ENCODE data around the gene WDR86. TPM values are rescaled to one million over a fixed set of nuclear protein-coding genes. Genes with fewer than 3 reads are reported as not detected.

The WDR86 gene, protein sequence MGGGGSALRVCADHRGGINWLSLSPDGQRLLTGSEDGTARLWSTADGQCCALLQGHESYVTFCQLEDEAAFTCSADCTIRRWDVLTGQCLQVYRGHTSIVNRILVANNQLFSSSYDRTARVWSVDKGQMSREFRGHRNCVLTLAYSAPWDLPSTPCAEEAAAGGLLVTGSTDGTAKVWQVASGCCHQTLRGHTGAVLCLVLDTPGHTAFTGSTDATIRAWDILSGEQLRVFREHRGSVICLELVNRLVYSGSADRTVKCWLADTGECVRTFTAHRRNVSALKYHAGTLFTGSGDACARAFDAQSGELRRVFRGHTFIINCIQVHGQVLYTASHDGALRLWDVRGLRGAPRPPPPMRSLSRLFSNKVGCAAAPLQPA
- 0.13 to 0.23 TPM (median 0.18 TPM) in 3 of 5 replicates, not detected in the others for total RNA-seq (2022; extraction: Qiagen RNA extraction; ENCODE audit: low read depth)

DNA sequence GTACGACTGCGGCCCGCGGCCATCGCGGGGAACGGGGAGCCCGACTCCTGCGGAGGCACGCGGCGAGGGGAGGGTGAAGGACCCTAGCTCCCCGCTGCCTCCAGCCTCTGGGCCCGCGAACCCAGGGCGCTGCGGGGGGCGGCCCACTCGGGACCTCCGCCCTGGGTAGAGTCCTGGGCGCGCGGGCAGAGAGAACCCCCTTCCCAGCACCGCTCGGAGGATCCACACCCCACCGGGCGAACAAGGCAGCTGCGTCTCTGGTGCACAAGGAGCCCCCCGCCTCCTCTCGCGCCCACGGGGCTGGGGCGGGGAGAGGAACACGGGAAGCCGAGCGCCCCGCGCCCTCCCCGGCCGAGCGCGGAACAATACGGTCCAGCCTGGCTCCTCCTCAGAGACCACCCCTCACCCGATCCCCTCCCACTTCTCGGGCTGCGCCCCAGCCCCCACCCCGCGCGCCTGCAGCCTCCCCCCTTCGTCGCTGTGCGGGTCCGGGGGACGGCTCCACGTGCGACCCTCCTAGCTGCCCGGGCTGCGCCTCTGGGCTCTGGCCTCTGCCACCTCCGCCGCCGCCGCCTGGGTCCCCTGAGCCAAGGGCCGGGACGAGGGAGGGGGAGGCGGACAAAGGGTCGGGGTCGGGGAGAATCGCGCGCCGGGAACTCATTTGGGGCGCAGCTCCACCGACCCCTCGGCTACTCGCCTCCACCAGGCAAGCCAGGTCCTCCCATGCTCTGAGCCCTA, at the start of gene WDR86:
WDR86 (minus strand) TSS at position 372 of the 738 bp plus-strand sequence. CDS start 449 bp downstream, outside the sequence.

DNA sequence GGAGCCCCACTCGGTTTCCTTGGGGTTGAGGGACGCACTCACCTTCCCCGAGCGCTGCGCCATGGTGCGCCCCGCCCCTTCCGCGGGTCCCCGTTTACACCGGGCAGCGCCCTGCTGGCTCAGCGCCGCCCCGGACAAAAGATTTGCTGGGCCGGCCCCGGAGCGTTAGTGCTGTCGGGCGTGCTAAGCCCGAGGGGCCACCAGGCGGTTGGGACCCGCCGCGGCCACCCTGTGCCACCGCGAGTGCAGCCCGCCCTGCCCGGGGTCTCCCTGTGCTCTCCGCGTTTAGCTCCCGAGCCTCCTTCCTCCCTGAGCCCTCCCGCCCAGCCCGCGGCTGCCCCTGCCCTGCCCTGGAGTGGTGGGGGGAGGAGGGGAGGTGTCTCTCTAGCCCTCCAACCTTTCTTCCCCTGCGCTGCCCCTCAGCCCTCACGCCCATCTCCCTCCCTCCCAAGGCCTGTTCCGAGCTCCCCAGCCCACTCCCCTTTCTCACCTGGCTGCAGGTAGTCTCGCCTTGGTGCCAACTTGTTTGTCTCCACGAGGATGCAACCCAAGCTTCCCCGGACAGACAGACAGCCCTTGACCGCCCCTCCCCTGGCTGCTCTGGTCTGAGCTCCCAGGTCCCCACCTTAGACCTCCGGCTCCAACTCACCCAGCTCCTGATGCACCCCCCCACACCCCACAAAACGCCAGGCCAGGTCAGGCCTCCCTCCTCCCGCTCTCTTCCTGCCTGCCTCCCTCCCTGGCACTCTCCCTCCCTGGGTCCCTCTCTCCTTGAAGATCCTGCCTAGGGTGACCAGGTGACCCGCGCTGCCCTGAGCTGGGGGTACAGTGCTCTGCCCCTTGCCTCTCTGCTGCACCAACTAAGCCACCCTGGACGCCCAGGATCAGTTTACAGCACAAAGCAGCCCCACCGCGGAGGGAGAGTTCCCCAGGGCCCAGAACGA, 30.3 kb upstream of the WDR86 start, which contains the start of gene CRYGN:
CRYGN (minus strand) TSS at position 287 of the 944 bp plus-strand sequence; CDS start at position 63, 224 bp downstream.

DNA sequence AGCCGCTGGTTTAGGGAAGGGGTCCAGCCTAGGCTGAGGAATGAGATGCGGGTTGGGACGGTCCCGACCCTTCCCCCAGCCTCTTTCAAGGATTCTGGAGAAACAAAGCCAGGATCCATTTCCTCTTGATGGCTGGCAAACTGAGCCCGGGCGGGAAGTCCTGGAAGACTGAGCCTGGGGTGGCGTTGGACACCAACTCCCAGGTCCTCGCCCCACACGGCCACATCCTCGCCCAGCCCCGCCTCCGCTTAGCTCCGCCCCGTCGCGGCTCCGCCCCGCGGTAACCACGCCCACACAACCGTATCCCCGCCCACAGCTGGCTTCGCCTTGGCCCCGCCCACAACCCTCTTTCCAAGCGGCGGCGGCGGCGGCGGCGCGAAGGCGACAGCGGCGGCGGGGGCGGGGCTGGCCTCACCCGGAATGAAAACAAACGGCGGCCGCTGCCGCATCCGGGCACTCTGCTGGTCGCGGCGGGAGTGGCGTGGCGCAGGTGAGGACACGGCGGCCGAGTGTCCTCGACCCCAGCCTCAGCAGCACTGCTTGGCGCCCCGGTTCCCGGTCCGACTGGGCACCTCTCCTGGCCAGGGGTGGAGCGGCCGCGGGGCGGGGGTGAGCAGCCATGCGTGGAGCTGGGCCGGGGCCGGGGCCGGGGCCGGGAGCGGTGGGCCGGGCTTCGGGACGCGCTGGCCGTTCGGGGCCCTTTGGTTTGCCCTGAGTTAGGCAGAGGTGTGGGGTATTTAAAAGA, 68.3 kb downstream of the WDR86 start, which contains the start of gene NUB1:
NUB1 (plus strand) TSS at position 456 of the 745 bp plus-strand sequence. CDS start 3,538 bp downstream, outside the sequence.

Other genes starting within 250 kb of the WDR86 start
- gene GBX1, start 242.3 kb downstream of the WDR86 start, total RNA-seq (2022; extraction: Qiagen RNA extraction; ENCODE audit: low read depth), result 0.23 TPM in 1 of 5 replicates, not detected in the others
- gene ASB10, start 222.8 kb downstream of the WDR86 start, total RNA-seq (2022; extraction: Qiagen RNA extraction; ENCODE audit: low read depth), result not detected in 5 replicates
- not detected in 5 replicates for gene H2BK1, start 199.6 kb downstream of the WDR86 start, total RNA-seq (2022; extraction: Qiagen RNA extraction; ENCODE audit: low read depth)
- 49.7 to 70.8 TPM (median 65.5 TPM) in 5 replicates for gene ABCF2, start 182.8 kb downstream of the WDR86 start, total RNA-seq (2022; extraction: Qiagen RNA extraction; ENCODE audit: low read depth)
- gene CHPF2, start 177.6 kb downstream of the WDR86 start, total RNA-seq (2022; extraction: Qiagen RNA extraction; ENCODE audit: low read depth), result 29.8 to 50.8 TPM (median 45.0 TPM) in 5 replicates
- 8.0 to 11.8 TPM (median 10.5 TPM) in 5 replicates for gene SMARCD3, start 161.3 kb downstream of the WDR86 start, total RNA-seq (2022; extraction: Qiagen RNA extraction; ENCODE audit: low read depth)
- 38.6 to 67.8 TPM (median 39.0 TPM) in 5 replicates for gene NUB1, start 68.2 kb downstream of the WDR86 start, total RNA-seq (2022; extraction: Qiagen RNA extraction; ENCODE audit: low read depth)
- gene CRYGN, start 30.1 kb upstream of the WDR86 start, total RNA-seq (2022; extraction: Qiagen RNA extraction; ENCODE audit: low read depth), result not detected in 5 replicates
- 109 to 175 TPM (median 141 TPM) in 5 replicates for gene RHEB, start 109.9 kb upstream of the WDR86 start, total RNA-seq (2022; extraction: Qiagen RNA extraction; ENCODE audit: low read depth)

Data from A549 treated with ZK216348 at 1 μM for 4 hours (cell line).